Measurements from ENCODE around the gene PSME4. TPM values are rescaled to one million over a fixed set of nuclear protein-coding genes. Genes with fewer than 3 reads are reported as not detected.

PSME4 gene
- total RNA-seq, 2 donors from 2014 or later, result 42.4 to 56.3 TPM

DNA sequence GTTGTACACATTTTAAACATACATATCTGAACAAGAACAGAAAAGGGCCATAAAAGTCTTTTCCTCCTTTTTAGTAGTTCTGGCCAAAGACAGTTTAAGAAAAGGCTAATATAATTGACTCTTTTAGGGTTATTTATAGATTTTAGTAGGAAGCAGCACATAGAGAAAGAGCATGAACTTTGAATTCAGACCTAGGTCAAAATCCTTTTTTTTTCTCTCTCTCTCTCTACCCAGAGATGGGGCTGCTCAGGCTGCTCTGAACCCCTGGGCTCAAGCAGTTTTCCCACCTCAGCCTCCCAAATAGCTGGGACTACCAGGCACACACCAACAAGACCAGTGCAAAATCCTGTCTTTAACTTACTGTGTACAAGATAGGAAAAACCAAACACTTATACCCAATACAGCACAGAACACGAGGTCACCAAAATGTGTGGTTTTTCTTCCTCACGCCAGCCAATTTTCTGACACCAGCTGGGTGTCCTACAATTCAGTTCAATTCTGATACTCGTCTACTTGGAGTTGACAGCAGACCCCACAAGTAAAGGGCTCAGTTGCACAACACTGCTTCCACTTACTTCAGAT is 151.8 kb downstream of the PSME4 start:
- H3K9ac ChIP-seq (ENCODE audit: low read depth in 2 of 2, low read length in 2 of 2), result no peak overlapping the region
- no peaks in the 10 kb centered on the region for H3K36me3 ChIP-seq
- H3K27ac ChIP-seq, result no peak overlapping the region
- TF ChIP-seq, protein P1, sequence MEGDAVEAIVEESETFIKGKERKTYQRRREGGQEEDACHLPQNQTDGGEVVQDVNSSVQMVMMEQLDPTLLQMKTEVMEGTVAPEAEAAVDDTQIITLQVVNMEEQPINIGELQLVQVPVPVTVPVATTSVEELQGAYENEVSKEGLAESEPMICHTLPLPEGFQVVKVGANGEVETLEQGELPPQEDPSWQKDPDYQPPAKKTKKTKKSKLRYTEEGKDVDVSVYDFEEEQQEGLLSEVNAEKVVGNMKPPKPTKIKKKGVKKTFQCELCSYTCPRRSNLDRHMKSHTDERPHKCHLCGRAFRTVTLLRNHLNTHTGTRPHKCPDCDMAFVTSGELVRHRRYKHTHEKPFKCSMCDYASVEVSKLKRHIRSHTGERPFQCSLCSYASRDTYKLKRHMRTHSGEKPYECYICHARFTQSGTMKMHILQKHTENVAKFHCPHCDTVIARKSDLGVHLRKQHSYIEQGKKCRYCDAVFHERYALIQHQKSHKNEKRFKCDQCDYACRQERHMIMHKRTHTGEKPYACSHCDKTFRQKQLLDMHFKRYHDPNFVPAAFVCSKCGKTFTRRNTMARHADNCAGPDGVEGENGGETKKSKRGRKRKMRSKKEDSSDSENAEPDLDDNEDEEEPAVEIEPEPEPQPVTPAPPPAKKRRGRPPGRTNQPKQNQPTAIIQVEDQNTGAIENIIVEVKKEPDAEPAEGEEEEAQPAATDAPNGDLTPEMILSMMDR (IDR thresholded peaks at IDR 0.05), result no peak
- no peaks in the 10 kb centered on the region for H3K9me3 ChIP-seq
- no peaks in the 10 kb centered on the region for H3K4me1 ChIP-seq
- H3K27me3 ChIP-seq, result no peaks in the 10 kb centered on the region
- no peak for DNase-seq
- no peak overlapping the region for H3K4me3 ChIP-seq
- intact Hi-C loops (cut with DNase I), result no loop called here

Small RNAs within 50 kb of the gene (microRNA-seq; reads per million reads assigned to microRNA genes)
- not detected for gene MIR3682

Other genes with a start within 250 kb of the PSME4 start
- 1 to 10 TPM; 3.2 to 9.6 TPM for gene CHAC2, start 203.2 kb downstream of the PSME4 start, total RNA-seq
- gene ASB3, start 184.0 kb downstream of the PSME4 start, total RNA-seq, result 10 to 100 TPM in 1 of 2 donors, 1 to 10 TPM in 1; 9.9 to 12.3 TPM
- gene ERLEC1, start 183.9 kb downstream of the PSME4 start, total RNA-seq, result 10 to 100 TPM; 34.2 to 51.9 TPM
- gene GPR75, start 111.0 kb downstream of the PSME4 start, total RNA-seq, result 1 to 10 TPM in 1 of 2 donors, under 1 TPM in 1; 0.58 to 1.1 TPM
- 10 to 100 TPM; 13.6 to 14.1 TPM for gene ACYP2, start 144.6 kb upstream of the PSME4 start, total RNA-seq

Measured in colonic mucosa (tissue), 4 donors.